ENCODE data around the gene ATP2A3.

The ATP2A3 gene

DNA sequence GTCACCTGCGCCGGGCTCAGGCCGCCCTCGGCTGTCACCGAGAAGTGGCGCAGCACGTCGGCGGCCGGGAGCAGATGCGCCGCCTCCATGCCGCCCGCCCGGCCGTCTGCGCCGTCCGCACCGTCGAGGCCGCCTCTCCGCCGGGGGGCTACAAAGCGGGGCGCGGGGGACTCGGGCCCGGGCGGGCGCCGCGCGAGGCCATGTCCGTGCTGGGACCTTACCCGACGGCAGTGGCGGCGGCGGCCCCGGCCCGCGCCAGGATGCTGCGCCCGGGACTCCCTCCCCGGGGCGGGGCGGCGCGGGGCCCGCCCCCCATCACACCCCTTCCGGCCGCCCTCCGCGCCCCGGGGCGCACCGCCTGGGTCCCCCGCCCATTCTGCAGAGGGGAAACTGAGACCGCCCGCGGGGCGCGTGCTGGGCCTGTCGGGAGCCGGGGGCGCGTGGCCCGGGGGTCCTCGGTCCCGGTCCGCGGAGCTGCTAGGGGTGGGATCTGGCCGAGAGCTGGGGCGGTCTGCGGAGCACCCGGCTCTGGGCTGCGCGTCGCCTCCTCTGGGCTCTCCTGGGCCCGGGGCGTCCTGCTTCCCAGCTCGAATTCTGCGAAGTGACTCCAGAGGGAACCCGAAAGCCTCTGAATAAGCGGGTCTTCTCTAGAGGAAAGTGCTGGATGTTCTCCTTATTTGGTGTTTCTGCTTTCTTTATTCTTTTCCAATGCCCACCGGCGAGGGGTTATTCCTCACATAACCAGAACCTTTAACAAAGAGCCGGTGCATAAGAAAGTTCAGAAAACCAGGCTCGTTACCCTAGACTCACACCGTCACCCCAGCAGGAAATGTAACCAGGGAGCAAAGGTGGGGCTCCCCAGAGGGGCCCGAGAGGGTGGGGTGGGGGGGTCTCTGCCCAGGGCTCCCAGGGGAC is at the start of gene ATP2A3:
Gene ATP2A3 (minus strand): TSS at position 235 of the 915 bp plus-strand sequence. CDS start 146 bp downstream, at position 89.
- peak within 1 kb of the TSS; percentile 72 to 76 for H3K4me3 ChIP-seq (ENCODE audit: low read depth in 1 of 2, low read length in 2 of 2)
- H3K27ac ChIP-seq (ENCODE audit: low read depth, low read length) = peak within 1 kb of the TSS; percentile 73
- peak within 1 kb of the TSS; percentile 70 to 79 for H3K9ac ChIP-seq (ENCODE audit: low read depth in 1 of 2, low read length in 2 of 2)
- peaks cover 0 to 5% of the 10 kb centered on the region in 2 donors for H3K27me3 ChIP-seq (ENCODE audit: control insufficient read depth in 1 of 2, insufficient read depth in 2 of 2, low read length in 2 of 2)
- no peaks in the 10 kb centered on the region for H3K9me3 ChIP-seq (ENCODE audit: control insufficient read depth in 1 of 2, low read length in 2 of 2)
- peaks cover 46 to 65% of the 10 kb centered on the region in 2 donors for H3K4me1 ChIP-seq (ENCODE audit: control insufficient read depth in 1 of 2, insufficient read depth in 2 of 2, low read length in 2 of 2)
- no peaks in the 10 kb centered on the region for H3K36me3 ChIP-seq (ENCODE audit: control insufficient read depth in 1 of 2, insufficient read depth in 2 of 2, low read length in 2 of 2)

DNA sequence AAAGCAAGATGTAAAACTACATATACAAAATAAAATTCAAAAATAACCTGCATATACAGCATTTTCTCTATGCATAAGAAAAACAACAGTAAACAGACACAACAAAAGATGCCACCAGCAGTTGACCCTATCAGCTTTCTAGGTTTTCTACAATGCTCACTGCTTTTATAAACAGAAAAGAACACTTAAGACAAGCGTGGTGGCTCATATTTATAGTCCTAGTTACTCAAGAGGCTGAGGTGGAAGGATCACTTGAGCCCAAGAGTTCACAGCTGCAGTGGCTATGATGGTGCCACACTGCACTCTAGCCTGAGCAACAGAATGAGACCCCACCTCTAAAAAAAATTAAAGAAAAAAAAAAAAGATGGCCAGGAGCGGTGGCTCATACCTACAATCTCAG is 46.5 kb upstream of the ATP2A3 start:
- peaks cover 0 to 9% of the 10 kb centered on the region in 2 donors for H3K4me1 ChIP-seq (ENCODE audit: control insufficient read depth in 1 of 2, insufficient read depth in 2 of 2, low read length in 2 of 2)
- H3K36me3 ChIP-seq (ENCODE audit: control insufficient read depth in 1 of 2, insufficient read depth in 2 of 2, low read length in 2 of 2) = peaks cover 70 to 88% of the 10 kb centered on the region in 2 donors

DNA sequence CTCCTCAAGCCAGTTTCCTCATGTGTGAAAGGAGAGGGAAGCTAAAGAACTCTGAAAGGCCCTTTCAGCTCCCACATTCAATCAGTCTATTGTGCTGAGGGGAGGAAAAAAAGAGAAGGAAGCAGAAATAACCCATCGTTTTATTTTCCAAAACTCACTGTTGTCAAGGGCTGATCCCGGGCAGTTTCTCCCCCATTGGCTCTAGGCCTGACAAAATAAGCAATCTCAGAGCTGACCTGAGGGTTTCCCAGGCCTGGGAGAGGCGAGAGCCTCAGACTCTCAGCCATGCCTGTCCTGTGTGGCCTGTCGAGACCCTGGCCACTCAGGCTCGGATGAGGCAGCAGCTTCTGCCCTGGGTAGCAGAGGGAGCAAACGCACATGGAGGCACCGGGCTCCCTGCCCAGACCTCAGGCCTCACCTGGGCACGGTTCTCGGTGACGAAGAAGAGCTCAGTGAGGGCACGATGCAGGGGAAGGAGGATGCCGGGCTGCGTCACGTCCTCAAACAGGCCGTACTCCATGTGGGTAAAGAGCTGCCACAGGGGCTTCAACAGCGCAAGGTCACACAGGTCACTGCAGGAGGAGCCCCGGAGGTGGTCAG is 45.0 kb upstream of the ATP2A3 start:
- H3K9me3 ChIP-seq (ENCODE audit: control insufficient read depth in 1 of 2, low read length in 2 of 2) = no peaks in the 10 kb centered on the region
- peaks cover 8 to 21% of the 10 kb centered on the region in 2 donors for H3K4me1 ChIP-seq (ENCODE audit: control insufficient read depth in 1 of 2, insufficient read depth in 2 of 2, low read length in 2 of 2)
- no peak overlapping the region for H3K9ac ChIP-seq (ENCODE audit: low read depth in 1 of 2, low read length in 2 of 2)
- H3K27me3 ChIP-seq (ENCODE audit: control insufficient read depth in 1 of 2, insufficient read depth in 2 of 2, low read length in 2 of 2) = no peaks in the 10 kb centered on the region
- H3K4me3 ChIP-seq (ENCODE audit: low read depth in 1 of 2, low read length in 2 of 2) = no peak overlapping the region
- H3K27ac ChIP-seq (ENCODE audit: low read depth, low read length) = no peak overlapping the region
- peaks cover 60 to 81% of the 10 kb centered on the region in 2 donors for H3K36me3 ChIP-seq (ENCODE audit: control insufficient read depth in 1 of 2, insufficient read depth in 2 of 2, low read length in 2 of 2)

More for the DNA sequence above, 46.5 kb upstream of the ATP2A3 start:
- Histone ChIP-seq H3K4me3 (ENCODE audit: low read depth in 1 of 2, low read length in 2 of 2) (no peak overlapping the region), H3K9me3 (ENCODE audit: control insufficient read depth in 1 of 2, low read length in 2 of 2) (no peaks in the 10 kb centered on the region), H3K27ac (ENCODE audit: low read depth, low read length) (no peak overlapping the region), H3K27me3 (ENCODE audit: control insufficient read depth in 1 of 2, insufficient read depth in 2 of 2, low read length in 2 of 2) (no peaks in the 10 kb centered on the region), H3K9ac (ENCODE audit: low read depth in 1 of 2, low read length in 2 of 2) (no peak overlapping the region)

DNA sequence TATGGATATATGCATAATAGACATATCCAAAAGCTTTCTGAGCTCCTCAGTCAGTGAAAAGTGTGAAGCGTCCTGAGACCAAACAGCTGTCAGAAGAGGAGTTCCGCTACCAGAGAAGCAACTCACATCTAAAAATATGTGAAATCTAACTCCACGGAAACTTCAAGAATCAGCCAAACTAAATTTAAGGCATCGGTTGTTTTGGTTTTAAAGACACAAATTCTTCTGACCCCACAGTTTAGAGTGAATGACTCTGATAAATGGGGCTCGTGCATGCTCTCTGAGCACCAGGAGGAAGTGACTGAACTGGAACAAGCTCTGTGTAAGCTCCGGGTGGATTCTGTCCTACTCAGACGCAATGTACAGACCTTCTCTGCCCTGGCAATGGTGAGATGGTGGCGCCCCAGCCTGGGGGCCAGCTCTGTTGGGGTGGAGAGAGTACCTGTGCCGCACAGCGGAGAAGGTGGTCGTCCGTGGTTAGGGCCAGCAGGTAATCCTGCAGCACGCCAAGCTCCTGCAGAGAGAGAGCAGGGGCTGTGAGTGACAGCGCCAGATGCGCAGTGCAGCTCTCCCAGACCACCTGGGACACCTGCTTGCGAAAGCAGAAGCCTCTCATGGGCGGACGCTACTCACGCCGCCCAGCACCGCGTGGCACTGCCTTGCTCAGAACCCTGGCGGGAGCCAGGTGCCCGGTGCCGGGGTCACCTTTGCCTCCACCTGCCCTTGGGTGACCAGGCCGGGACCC is 44.4 kb upstream of the ATP2A3 start:
- H3K27me3 ChIP-seq (ENCODE audit: control insufficient read depth in 1 of 2, insufficient read depth in 2 of 2, low read length in 2 of 2) = no peaks in the 10 kb centered on the region
- H3K9me3 ChIP-seq (ENCODE audit: control insufficient read depth in 1 of 2, low read length in 2 of 2) = no peaks in the 10 kb centered on the region
- no peak overlapping the region for H3K4me3 ChIP-seq (ENCODE audit: low read depth in 1 of 2, low read length in 2 of 2)
- no peak overlapping the region for H3K9ac ChIP-seq (ENCODE audit: low read depth in 1 of 2, low read length in 2 of 2)
- H3K27ac ChIP-seq (ENCODE audit: low read depth, low read length) = no peak overlapping the region
- H3K36me3 ChIP-seq (ENCODE audit: control insufficient read depth in 1 of 2, insufficient read depth in 2 of 2, low read length in 2 of 2) = peaks cover 53 to 74% of the 10 kb centered on the region in 2 donors
- peaks cover 12 to 27% of the 10 kb centered on the region in 2 donors for H3K4me1 ChIP-seq (ENCODE audit: control insufficient read depth in 1 of 2, insufficient read depth in 2 of 2, low read length in 2 of 2)

DNA sequence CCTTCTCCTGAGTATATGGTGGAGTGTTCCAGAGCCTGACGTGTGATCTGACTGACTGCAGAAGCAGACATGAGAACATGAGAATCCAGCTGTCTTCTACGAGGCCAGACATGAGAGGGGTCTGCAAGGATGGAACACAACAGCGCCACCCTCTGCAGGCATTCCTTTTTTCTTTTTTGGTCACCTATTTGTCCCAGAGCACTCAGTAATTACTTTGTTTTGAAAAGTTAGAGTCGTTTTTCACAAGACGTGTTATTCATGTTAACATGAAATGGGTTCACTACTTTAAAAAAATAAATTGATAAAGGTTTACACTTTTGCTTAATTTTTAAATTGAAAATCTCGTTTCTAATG is 43.8 kb upstream of the ATP2A3 start:
- no peak overlapping the region for H3K4me3 ChIP-seq (ENCODE audit: low read depth in 1 of 2, low read length in 2 of 2)
- no peak overlapping the region for H3K9ac ChIP-seq (ENCODE audit: low read depth in 1 of 2, low read length in 2 of 2)
- H3K27me3 ChIP-seq (ENCODE audit: control insufficient read depth in 1 of 2, insufficient read depth in 2 of 2, low read length in 2 of 2) = no peaks in the 10 kb centered on the region
- H3K4me1 ChIP-seq (ENCODE audit: control insufficient read depth in 1 of 2, insufficient read depth in 2 of 2, low read length in 2 of 2) = peaks cover 17 to 32% of the 10 kb centered on the region in 2 donors
- no peaks in the 10 kb centered on the region for H3K9me3 ChIP-seq (ENCODE audit: control insufficient read depth in 1 of 2, low read length in 2 of 2)
- no peak overlapping the region for H3K27ac ChIP-seq (ENCODE audit: low read depth, low read length)
- peaks cover 50 to 70% of the 10 kb centered on the region in 2 donors for H3K36me3 ChIP-seq (ENCODE audit: control insufficient read depth in 1 of 2, insufficient read depth in 2 of 2, low read length in 2 of 2)

DNA sequence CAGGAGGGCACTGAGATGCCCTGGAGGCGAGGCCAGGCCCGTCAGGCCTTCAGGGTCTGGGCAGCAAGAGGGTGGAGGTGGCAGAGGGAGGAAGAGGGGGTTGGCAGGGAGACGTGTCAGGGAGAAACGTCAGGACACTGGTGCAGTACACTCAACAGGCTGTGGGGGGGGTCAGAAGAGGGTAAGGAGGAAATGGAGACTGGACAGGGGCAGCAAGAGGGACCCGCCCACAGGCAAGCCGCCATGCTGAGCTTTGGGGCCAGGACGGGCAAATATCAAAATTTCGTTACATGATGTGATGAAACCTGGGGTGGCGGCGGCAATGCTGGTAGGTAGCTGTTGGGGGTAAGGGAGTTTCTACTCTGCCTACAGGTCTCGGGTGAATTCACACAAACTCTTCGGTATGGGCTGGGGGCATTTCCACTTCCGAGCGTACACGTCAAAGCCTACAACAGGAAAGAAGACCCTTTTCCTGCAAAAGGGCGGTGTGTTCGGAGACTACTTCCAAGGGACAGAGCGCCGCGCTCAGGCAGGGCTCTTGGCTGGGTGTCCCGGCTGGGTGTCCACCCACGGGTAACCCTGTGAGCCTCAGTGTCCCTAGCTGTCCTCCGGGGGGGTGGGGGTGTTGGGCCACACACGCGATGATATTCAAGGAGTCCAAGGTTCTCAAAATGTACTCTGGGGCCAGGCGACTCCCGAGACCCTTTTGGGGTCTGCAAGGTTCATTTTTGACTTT is 43.3 kb upstream of the ATP2A3 start:
- Histone ChIP-seq H3K27ac (ENCODE audit: low read depth, low read length) (no peak overlapping the region), H3K4me1 (ENCODE audit: control insufficient read depth in 1 of 2, insufficient read depth in 2 of 2, low read length in 2 of 2) (peaks cover 18 to 35% of the 10 kb centered on the region in 2 donors), H3K9ac (ENCODE audit: low read depth in 1 of 2, low read length in 2 of 2) (no peak overlapping the region), H3K27me3 (ENCODE audit: control insufficient read depth in 1 of 2, insufficient read depth in 2 of 2, low read length in 2 of 2) (no peaks in the 10 kb centered on the region), H3K4me3 (ENCODE audit: low read depth in 1 of 2, low read length in 2 of 2) (no peak overlapping the region), H3K36me3 (ENCODE audit: control insufficient read depth in 1 of 2, insufficient read depth in 2 of 2, low read length in 2 of 2) (peaks cover 48 to 66% of the 10 kb centered on the region in 2 donors), H3K9me3 (ENCODE audit: control insufficient read depth in 1 of 2, low read length in 2 of 2) (no peaks in the 10 kb centered on the region)

DNA sequence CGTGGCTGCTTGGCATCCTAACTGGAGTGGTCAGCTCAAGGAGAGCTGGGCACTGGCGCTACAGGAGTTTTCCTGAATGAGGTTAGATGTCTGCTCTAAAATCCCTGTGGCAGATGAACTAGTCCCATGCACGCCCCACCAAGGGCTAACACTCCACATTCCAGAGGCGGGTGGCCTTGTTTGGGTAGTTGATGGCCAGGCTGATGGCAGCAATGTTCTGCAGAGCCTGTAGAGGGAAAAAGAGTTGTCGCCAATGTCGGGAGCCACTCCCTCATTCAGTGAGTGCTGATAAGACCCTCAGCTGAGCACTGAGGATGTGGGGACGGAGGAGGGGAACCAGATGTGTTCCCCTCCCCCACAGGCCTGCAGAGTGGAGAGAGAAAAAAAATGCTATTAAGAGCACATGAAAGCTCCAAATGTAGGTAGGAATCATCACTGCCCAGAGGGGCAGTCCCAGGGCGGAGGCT is 42.5 kb upstream of the ATP2A3 start:
- Histone ChIP-seq H3K4me3 (ENCODE audit: low read depth in 1 of 2, low read length in 2 of 2) (no peak overlapping the region), H3K36me3 (ENCODE audit: control insufficient read depth in 1 of 2, insufficient read depth in 2 of 2, low read length in 2 of 2) (peaks cover 41 to 58% of the 10 kb centered on the region in 2 donors), H3K27me3 (ENCODE audit: control insufficient read depth in 1 of 2, insufficient read depth in 2 of 2, low read length in 2 of 2) (no peaks in the 10 kb centered on the region), H3K9me3 (ENCODE audit: control insufficient read depth in 1 of 2, low read length in 2 of 2) (no peaks in the 10 kb centered on the region), H3K27ac (ENCODE audit: low read depth, low read length) (no peak overlapping the region), H3K9ac (ENCODE audit: low read depth in 1 of 2, low read length in 2 of 2) (no peak overlapping the region), H3K4me1 (ENCODE audit: control insufficient read depth in 1 of 2, insufficient read depth in 2 of 2, low read length in 2 of 2) (peaks cover 18 to 35% of the 10 kb centered on the region in 2 donors)

DNA sequence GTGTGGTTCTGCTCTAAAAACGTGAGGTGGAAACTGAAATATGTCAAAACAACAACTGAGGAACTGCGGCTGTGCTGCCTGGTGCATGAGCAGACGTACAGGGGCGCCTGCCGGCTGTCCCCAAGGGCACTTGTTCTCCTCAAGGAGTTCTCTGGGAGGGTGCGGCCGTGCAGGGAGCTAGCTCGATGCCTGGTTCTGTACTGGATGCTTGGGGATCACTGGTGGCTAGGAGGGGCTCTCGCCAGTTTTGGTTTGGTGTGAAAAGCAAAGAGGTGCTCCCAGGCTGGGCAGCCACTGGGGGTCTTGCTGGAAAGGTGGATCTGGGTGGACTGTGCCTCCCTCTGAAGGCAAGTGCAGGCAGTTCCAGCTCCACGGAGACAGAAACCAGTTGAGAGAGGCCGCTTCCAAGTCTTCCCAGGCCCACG is 41.9 kb upstream of the ATP2A3 start:
- no peak overlapping the region for H3K9ac ChIP-seq (ENCODE audit: low read depth in 1 of 2, low read length in 2 of 2)
- H3K9me3 ChIP-seq (ENCODE audit: control insufficient read depth in 1 of 2, low read length in 2 of 2) = no peaks in the 10 kb centered on the region
- no peak overlapping the region for H3K27ac ChIP-seq (ENCODE audit: low read depth, low read length)
- H3K4me3 ChIP-seq (ENCODE audit: low read depth in 1 of 2, low read length in 2 of 2) = no peak overlapping the region
- H3K4me1 ChIP-seq (ENCODE audit: control insufficient read depth in 1 of 2, insufficient read depth in 2 of 2, low read length in 2 of 2) = peaks cover 18 to 35% of the 10 kb centered on the region in 2 donors
- no peaks in the 10 kb centered on the region for H3K27me3 ChIP-seq (ENCODE audit: control insufficient read depth in 1 of 2, insufficient read depth in 2 of 2, low read length in 2 of 2)
- H3K36me3 ChIP-seq (ENCODE audit: control insufficient read depth in 1 of 2, insufficient read depth in 2 of 2, low read length in 2 of 2) = peaks cover 40 to 55% of the 10 kb centered on the region in 2 donors

DNA sequence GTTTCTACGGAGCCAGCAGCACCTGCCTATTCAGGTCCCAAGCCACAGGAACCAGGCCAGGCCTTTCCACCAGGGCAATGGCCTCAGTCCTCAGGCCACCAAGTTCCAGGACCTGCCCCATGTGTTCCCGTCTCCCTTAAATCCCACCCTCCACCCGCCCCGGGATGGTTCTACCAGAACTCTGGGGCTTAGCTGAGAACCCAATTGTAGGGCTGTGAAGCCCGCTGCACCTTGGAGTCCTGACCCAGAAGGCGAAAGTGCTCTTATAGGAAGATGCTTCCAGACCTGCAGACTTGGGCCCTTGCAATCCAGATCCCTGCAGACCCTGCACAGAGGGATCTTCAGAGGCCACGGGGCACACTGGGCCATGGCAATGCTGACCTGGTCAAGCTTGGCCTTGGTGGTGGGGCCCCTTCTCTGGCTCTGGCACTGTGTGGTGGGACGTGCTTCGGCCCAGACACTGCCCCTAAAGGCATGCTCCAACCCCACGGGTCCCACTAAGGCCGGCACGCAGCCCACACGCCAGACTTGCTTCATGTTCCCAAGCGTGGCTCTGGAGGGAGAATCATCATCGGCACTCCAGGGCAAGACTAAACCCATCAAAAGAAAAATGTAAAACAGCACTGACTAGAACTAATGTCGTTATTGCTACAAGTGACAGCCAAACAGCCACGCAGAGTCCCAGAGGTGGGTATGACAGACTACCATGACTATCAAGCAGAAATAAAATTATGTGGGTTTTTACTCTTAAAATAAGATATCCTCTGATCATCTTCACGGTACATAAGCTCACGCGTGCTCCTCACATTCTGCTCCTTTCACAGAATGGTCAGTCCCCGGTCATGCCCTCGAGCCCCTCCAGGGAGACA is 41.3 kb upstream of the ATP2A3 start:
- Histone ChIP-seq H3K9ac (ENCODE audit: low read depth in 1 of 2, low read length in 2 of 2) (no peak overlapping the region), H3K4me3 (ENCODE audit: low read depth in 1 of 2, low read length in 2 of 2) (no peak overlapping the region), H3K27ac (ENCODE audit: low read depth, low read length) (no peak overlapping the region), H3K4me1 (ENCODE audit: control insufficient read depth in 1 of 2, insufficient read depth in 2 of 2, low read length in 2 of 2) (peaks cover 18 to 35% of the 10 kb centered on the region in 2 donors), H3K36me3 (ENCODE audit: control insufficient read depth in 1 of 2, insufficient read depth in 2 of 2, low read length in 2 of 2) (peaks cover 40 to 50% of the 10 kb centered on the region in 2 donors), H3K27me3 (ENCODE audit: control insufficient read depth in 1 of 2, insufficient read depth in 2 of 2, low read length in 2 of 2) (no peaks in the 10 kb centered on the region), H3K9me3 (ENCODE audit: control insufficient read depth in 1 of 2, low read length in 2 of 2) (no peaks in the 10 kb centered on the region)

All from duodenal mucosa (tissue), 2 donors.